Esophagus muscularis mucosa (tissue), 3 donors: ENCODE results near the gene CPB2.

Experiments used
- POLR2A ChIP-seq: fragments of 450-650 bp; IDR thresholded peaks from one replicate; pipeline ENCODE4 v1.6.1; 2017; ENCODE audit warnings: antibody characterized with exemption, moderate library complexity, mild to moderate bottlenecking, low read depth
- POLR2AphosphoS5 ChIP-seq, 2 donors: sonication (generic); formaldehyde crosslinking; IDR thresholded peaks; one replicate each; pipeline ENCODE4 v1.6.1; 2017; ENCODE audit warnings: antibody characterized with exemption in 2 of 2
- TF ChIP-seq, protein P1 (sequence below), 3 experiments: fragments of 200-600 bp in 2 of 3; fragments of 450-650 bp in 1 of 3; sonication (generic) in 2 of 3; IDR thresholded peaks; one replicate each; pipeline ENCODE4 v1.5.1; 2017 to 2019; ENCODE audit warnings: antibody characterized with exemption in 3 of 3, mild to moderate bottlenecking in 2 of 3, moderate library complexity in 1 of 3

GRCh38 chr13:46121597-46122163, 16.8 kb upstream of the CPB2 start:
- TF ChIP-seq, protein P1, sequence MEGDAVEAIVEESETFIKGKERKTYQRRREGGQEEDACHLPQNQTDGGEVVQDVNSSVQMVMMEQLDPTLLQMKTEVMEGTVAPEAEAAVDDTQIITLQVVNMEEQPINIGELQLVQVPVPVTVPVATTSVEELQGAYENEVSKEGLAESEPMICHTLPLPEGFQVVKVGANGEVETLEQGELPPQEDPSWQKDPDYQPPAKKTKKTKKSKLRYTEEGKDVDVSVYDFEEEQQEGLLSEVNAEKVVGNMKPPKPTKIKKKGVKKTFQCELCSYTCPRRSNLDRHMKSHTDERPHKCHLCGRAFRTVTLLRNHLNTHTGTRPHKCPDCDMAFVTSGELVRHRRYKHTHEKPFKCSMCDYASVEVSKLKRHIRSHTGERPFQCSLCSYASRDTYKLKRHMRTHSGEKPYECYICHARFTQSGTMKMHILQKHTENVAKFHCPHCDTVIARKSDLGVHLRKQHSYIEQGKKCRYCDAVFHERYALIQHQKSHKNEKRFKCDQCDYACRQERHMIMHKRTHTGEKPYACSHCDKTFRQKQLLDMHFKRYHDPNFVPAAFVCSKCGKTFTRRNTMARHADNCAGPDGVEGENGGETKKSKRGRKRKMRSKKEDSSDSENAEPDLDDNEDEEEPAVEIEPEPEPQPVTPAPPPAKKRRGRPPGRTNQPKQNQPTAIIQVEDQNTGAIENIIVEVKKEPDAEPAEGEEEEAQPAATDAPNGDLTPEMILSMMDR (IDR thresholded peaks at IDR 0.05), result no peak
- TF ChIP-seq POLR2AphosphoS5 (IDR thresholded peaks at IDR 0.05) (no peak), POLR2A (no peak)
